Gastrocnemius medialis (tissue), 4 donors: ENCODE measurements around the gene GABRB1.

ENCODE experiments used
- CTCF ChIP-seq, 5 experiments: fragments of 450-650 bp in 3 of 5; fragments of 200-600 bp in 2 of 5; sonication (generic) in 2 of 5; IDR thresholded peaks in 4 of 5; conservative IDR thresholded peaks in 1 of 5; 1 replicate in 4 of 5; 2 replicates in 1 of 5; pipeline ENCODE4 v1.5.1; 2016 to 2019; ENCODE audit warnings: antibody characterized with exemption in 5 of 5, mild to moderate bottlenecking in 3 of 5, moderate library complexity in 3 of 5
- POLR2A ChIP-seq, 2 donors: fragments of 450-650 bp; IDR thresholded peaks; one replicate each; pipeline ENCODE4 v1.6.1; 2017; ENCODE audit warnings: antibody characterized with exemption in 2 of 2, mild to moderate bottlenecking in 2 of 2, moderate library complexity in 2 of 2

DNA sequence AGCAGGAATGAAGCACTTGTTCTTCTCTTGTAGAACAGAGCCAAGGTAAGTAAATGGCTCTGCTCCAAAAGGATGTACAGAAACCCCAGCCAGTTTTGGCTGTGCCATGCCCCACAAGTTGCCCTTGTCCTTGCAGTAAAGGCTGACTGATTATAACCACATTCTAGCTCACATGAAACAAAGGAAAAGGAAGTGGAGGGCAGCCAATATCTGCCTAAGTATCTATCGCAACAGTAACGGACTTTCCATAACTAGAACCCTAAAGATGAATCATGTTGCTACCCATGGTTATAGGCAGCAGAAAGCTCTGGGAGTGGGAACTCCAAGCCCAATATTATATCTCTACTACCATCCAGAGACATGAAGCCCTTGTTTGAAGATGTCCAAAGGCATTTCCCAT is 336.4 kb downstream of the GABRB1 start:
- no peak for TF ChIP-seq POLR2A (IDR thresholded peaks at IDR 0.05)
- no peak for TF ChIP-seq CTCF (IDR thresholded peaks at IDR 0.05 in 4 of 5, conservative IDR thresholded peaks at IDR 0.05 in 1 of 5)
